Measurements from ENCODE around the gene PCK2. TPM values are rescaled to one million over a fixed set of nuclear protein-coding genes. Genes with fewer than 3 reads are reported as not detected.
"Not testable (repeated sequence)": the region's sequence is repeated elsewhere in the genome, so short reads cannot be mapped to it uniquely, and the experiment has no call there.

The PCK2 gene
- total and polyA plus RNA-seq, 8 donors = 12.9 to 61.3 (median 16.6) TPM

DNA sequence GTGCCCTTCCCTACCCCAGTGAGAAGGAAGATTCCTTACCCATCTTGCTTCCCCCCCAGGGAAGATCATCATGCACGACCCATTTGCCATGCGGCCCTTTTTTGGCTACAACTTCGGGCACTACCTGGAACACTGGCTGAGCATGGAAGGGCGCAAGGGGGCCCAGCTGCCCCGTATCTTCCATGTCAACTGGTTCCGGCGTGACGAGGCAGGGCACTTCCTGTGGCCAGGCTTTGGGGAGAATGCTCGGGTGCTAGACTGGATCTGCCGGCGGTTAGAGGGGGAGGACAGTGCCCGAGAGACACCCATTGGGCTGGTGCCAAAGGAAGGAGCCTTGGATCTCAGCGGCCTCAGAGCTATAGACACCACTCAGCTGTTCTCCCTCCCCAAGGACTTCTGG is 9.3 kb downstream of the PCK2 start:
- H3K36me3 ChIP-seq = peaks cover 0 to 54% of the 10 kb centered on the region in 2 donors
- H3K4me3 ChIP-seq = no peak overlapping the region
- intact Hi-C loops (cut with DNase I) = no loop called here
- H3K27me3 ChIP-seq = no peaks in the 10 kb centered on the region
- no peaks in the 10 kb centered on the region for H3K9me3 ChIP-seq
- DNase-seq = peak in 1 of 4 donors; percentile 35
- no peak for ATAC-seq
- peaks cover 0 to 20% of the 10 kb centered on the region in 2 donors for H3K4me1 ChIP-seq
- no peak overlapping the region for H3K27ac ChIP-seq
- TF ChIP-seq, protein P1, sequence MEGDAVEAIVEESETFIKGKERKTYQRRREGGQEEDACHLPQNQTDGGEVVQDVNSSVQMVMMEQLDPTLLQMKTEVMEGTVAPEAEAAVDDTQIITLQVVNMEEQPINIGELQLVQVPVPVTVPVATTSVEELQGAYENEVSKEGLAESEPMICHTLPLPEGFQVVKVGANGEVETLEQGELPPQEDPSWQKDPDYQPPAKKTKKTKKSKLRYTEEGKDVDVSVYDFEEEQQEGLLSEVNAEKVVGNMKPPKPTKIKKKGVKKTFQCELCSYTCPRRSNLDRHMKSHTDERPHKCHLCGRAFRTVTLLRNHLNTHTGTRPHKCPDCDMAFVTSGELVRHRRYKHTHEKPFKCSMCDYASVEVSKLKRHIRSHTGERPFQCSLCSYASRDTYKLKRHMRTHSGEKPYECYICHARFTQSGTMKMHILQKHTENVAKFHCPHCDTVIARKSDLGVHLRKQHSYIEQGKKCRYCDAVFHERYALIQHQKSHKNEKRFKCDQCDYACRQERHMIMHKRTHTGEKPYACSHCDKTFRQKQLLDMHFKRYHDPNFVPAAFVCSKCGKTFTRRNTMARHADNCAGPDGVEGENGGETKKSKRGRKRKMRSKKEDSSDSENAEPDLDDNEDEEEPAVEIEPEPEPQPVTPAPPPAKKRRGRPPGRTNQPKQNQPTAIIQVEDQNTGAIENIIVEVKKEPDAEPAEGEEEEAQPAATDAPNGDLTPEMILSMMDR (IDR thresholded peaks at IDR 0.05) = no peak

DNA sequence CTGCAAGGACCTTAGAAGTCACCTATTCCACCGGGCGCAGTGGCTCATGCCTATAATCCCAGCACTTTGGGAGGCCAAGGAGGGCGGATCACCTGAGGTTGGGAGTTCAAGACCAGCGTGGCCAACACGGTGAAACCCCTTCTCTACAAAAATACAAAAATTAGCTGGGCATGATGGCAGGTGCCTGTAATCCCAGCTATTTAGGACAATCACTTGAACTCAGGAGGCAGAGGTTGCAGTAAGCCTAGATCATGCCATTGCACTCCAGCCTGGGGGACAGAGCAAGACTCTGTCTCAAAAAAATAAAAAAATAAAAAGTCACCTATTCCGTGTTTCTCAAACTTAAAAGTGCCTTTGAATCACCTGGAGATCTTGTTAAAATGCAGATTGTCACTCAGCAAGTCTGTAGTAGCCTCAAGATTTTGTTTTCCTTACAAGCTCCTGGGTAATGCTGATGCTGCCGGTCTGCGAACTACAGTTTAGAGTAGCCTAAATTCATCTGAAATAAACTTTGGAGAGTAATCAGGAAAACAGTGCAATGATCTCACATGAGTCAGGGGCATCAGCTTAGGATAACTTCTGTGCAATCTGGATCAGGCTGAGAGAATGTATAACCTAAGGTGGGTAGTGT is 11.6 kb downstream of the PCK2 start:
- H3K4me1 ChIP-seq = peaks cover 0 to 16% of the 10 kb centered on the region in 2 donors
- H3K27me3 ChIP-seq; ATAC-seq; H3K9me3 ChIP-seq; H3K4me3 ChIP-seq; H3K27ac ChIP-seq; intact Hi-C loops (cut with DNase I): not testable (repeated sequence)
- peaks cover 0 to 31% of the 10 kb centered on the region in 2 donors for H3K36me3 ChIP-seq
- peak in 1 of 4 donors; percentile 18 for DNase-seq

DNA sequence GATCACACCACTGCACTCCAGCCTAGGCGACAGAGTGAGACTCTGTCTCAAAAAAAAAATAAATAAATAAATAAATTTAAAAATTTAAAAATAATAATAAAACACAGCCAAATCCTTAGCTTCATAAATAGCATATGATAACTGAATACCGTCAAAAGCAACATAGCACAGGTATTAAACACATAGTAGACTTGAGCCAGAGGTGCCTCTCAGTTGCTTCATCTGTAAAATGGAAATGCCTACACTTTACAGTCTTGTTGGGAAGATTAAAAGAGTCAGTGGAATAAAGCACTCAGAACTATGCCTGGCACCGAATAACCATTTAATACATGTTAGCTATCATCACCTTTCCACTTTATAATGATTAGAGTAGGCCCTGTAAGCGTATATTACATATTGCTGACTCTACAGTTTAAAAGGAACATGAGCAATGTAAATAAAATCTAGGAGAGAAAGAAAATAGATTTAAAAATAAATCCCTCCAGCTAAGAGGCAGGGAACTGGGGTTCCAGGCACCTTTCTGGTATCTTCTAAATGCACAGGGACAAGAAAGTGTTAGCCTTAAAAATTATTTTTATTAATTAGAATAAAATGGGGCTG is 12.7 kb downstream of the PCK2 start:
- DNase-seq (no peak), ATAC-seq (no peak)
- no peaks in the 10 kb centered on the region for H3K27me3 ChIP-seq
- H3K27ac ChIP-seq = no peak overlapping the region
- TF ChIP-seq, protein P1 (IDR thresholded peaks at IDR 0.05) = no peak
- H3K9me3 ChIP-seq = no peaks in the 10 kb centered on the region
- H3K4me1 ChIP-seq = peaks cover 0 to 16% of the 10 kb centered on the region in 2 donors
- intact Hi-C loops (cut with DNase I) = no loop called here
- no peak overlapping the region for H3K4me3 ChIP-seq
- peaks cover 0 to 21% of the 10 kb centered on the region in 2 donors for H3K36me3 ChIP-seq

DNA sequence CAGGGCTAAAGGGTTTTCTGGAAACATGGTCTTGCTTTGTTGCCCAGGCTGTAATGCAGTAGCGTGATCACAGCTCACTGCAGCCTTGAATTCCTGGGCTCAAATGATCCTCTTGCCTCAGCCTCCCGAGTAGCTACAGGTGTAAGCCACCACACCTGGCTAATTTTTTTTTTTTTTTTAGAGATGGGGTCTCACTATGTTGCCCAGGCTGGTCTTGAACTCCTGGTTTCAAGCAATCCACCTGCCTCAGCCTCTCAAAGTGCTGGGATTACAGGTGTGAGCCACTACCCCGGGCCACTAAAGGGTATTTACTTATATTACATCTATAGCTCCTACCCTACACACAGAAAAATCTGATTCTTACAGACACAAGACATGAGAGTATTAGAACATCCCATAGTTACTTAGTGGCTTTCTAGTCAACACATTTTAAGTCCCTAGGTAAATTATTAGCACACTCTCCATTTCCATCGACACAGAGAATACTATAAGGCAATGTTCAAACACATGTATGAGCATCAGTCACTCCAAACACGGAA is 14.3 kb downstream of the PCK2 start:
- peak overlapping the region; percentile 55 to 56 for H3K27ac ChIP-seq
- no peaks in the 10 kb centered on the region for H3K27me3 ChIP-seq
- DNase-seq (no peak), ATAC-seq (no peak)
- H3K36me3 ChIP-seq = peaks cover 0 to 8% of the 10 kb centered on the region in 2 donors
- no peak overlapping the region for H3K4me3 ChIP-seq
- no peaks in the 10 kb centered on the region for H3K9me3 ChIP-seq
- TF ChIP-seq, protein P1 (IDR thresholded peaks at IDR 0.05) = no peak
- peaks cover 0 to 19% of the 10 kb centered on the region in 2 donors for H3K4me1 ChIP-seq
- intact Hi-C loops (cut with DNase I) = no loop called here

DNA sequence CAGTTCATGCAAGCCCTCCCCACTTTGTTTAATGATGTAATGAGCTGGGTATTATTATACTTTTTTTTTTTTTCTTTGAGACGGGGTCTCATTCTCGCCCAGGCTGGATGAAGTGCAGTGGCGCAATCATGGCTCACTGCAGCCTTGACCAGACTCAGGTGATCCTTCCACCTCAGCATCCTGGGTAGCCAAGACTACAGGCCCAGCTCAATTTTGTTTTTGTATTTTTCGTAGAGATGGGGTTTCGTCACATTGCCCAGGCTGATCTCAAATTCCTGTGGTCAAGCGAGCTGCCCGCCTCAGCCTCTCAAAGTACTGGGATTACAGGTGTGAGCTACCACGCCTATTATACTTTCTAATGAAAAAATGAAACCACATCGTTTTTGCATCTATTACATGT is 15.9 kb downstream of the PCK2 start:
- Histone ChIP-seq H3K36me3 (no peaks in the 10 kb centered on the region), H3K4me1 (peaks cover 0 to 22% of the 10 kb centered on the region in 2 donors), H3K9me3 (no peaks in the 10 kb centered on the region), H3K4me3 (no peak overlapping the region), H3K27me3 (no peaks in the 10 kb centered on the region), H3K27ac (peak overlapping the region in 1 of 2 donors; percentile 19)
- TF ChIP-seq, protein P1 (IDR thresholded peaks at IDR 0.05) = no peak
- DNase-seq = peak in 1 of 4 donors; percentile 19
- ATAC-seq = no peak
- intact Hi-C loops (cut with DNase I) = no loop called here

All from left lung (tissue), 10 donors.